GM10266 (cell line): ENCODE data around the gene PVR.
"Not testable (repeated sequence)": the region's sequence is repeated elsewhere in the genome, so short reads cannot be mapped to it uniquely, and the experiment has no call there.

Experiments
- DNase-seq: peaks from one replicate; pipeline ENCODE4 v3.0.0; 2012; ENCODE audit errors: extremely low spot score
- CTCF ChIP-seq: IDR thresholded peaks from 2 replicates; pipeline ENCODE4 v1.5.1; 2012; ENCODE audit warnings: mild to moderate bottlenecking, low read depth; ENCODE audit not compliant: control insufficient read depth, insufficient read depth; ENCODE audit errors: missing control alignments

PVR gene

DNA sequence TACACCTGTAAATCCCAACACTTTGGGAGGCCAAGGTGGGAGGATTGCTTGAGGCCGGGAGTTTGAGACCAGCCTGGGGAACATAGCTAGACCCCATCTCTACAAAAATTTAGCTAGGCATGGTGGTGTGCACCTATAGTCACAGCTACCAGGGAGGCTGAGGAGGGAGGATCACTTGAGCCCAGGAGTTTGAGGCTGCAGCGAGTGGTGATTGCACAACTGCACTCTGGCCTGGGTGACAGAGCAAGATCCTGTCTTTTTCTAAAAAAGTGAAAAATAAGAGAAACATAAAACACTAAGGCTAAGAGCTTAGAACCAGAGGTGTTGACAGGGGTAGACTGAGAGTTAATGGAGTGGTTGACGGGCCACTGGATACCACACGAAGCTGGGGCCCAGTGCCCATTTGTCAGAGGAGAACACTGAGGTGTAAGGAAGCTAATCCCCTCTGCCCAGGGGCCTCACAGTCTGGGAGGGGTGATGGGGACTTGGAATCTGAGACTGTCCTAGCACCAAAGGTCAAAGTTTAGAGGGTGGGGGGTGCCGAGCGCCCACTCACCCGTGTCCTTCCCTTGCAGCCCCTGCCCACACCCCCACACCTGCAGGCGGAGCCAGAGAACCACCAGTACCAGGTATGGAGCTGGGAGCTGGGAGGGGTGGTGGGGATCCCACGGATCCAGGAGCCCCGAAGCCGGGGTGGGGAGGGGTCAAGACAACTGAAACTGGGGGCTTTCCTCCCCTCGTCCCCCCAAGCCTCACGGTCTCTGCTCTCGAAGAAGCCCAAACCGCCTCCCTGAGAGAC, 38.5 kb downstream of the PVR start:
- TF ChIP-seq CTCF, result no peak
- no peak for DNase-seq

GRCh38 chr19:44682807-44683206, 39.1 kb downstream of the PVR start:
- DNase-seq, result no peak
- no peak for TF ChIP-seq CTCF

DNA sequence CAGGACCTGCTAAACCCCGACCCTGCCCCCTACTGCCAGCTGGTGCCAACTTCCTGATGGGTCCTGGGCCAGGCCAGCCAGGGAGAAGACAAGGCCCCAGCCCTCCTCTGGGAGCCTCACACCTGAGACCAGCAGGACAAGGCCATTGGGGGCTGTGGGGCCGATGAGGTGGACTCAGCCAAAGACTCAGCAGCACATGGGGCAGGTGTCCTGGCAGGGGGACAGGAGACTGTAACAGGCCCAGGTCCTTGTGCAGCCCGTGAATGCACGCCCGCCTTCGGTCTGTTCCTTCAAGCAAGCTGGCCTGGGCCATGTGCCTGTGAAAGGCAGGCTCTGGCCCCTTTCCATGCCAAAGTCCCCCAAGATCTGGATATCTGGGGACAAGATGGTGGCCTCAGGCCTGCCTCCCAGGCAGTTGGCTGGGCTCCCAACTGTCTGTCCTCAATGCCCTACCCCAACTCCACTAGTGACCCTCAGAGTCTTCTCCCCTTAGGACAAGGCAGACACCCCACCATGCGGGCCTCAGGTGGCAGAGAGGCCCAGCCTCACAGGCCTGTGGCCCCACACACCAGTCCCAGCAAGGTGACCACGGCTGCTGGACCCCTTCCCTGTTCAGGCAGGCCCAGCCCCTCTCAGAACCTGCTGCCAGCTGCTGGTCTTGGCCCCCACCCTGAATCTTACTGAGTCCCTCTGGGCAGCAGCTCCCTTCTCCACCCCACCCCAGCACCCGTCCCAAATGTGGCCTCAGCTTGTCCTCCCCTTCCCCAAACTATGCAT, 39.9 kb downstream of the PVR start:
- no peak for TF ChIP-seq CTCF

DNA sequence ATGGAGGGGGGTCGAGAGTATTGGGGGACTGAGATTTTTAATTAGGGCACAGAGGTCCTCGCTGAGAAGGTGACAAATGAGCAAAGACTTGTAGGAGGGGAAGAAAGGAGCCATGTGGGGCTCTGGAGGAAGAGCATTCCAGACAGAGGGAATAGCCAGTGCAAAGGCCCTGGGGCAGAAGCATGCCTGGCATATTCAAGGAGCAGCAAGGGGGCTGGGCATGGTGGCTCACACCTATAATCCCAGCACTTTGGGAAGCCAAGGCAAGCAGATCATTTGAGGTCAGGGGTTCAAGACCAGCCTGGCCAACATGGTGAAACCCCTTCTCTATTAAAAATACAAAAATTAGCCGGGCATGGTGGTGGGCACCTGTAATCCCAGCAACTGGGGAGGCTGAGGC, 40.7 kb downstream of the PVR start:
- DNase-seq, result not testable (repeated sequence)

More for the DNA sequence above, 39.9 kb downstream of the PVR start:
- no peak for DNase-seq

DNA sequence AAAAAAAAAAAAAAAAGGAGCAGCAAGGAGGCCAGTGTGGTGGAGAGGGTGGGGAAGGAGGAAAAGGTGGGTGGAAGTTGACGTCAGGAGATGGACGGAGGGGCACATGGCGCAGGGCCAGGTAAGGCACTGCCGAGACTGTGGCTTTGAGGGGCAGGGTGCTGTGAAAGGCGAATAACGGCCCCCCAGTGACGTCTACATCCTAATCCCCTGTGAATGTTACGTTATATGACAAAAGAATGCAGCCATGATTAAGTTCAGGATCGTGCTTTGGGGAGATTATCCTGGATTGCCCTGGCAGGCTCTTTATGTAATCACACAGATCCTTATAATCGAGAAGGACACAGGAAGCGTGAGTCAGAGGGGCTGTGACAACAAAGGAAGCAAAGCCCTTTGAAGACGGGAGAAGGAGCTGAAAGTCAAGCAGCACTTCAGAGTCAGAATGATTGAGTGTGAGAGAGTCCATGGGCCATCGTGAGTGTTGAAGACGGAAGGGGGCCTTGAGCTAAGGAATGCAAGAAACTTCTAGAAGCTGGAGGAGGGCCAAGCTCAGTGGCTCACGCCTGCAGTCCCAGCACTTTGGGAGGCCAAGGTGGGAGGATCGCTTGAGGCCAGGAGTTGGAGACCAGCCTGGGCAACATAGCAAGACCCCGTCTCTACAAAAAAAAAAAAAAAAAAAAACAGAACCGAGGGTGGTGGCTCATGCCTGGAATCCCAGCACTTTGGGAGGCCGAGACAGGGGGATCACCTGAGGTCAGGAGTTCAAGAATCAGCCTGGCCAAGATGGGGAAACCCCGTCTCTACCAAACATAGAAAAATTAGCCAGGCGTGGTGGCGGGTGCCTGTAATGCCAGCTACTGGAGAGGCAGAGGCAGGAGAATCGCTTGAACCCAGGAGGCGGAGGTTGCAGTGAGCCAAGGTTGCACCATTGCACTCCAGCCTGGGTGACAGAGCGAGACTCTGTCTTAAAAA, 41.5 kb downstream of the PVR start:
- no peak for DNase-seq
- TF ChIP-seq CTCF, result no peak

DNA sequence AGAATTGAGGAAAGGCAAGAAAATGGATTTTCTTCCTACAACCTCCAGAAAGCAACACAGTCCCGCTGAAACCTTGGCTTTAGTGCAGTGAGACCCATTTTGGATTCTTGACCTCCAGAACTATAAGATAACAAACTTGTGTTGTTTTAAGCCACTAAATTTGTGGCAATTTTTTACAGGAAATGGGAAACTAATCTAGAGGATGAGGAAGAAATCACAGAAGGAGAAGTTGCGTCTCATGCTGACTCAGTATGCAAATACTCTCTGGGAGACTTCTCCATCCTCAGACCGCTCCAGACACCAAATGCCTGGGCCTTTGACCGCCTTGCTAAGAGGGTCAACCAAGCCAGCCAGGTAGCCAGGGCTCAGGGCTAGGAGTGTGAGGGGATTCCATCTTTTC, 42.2 kb downstream of the PVR start:
- no peak for DNase-seq

More for the DNA sequence above, 42.2 kb downstream of the PVR start:
- TF ChIP-seq CTCF, result no peak
